Inflammatory macrophage treated with lipopolysaccharide for 1 hour (primary cell): Measurements from ENCODE around the gene SARM1.
"Not testable (repeated sequence)": the region's sequence is repeated elsewhere in the genome, so short reads cannot be mapped to it uniquely, and the experiment has no call there.

Source experiments
- DNase-seq, 2 donors: peaks; one replicate each; pipeline ENCODE4 v3.0.0-alpha.2; 2020 to 2022

Gene SARM1

DNA sequence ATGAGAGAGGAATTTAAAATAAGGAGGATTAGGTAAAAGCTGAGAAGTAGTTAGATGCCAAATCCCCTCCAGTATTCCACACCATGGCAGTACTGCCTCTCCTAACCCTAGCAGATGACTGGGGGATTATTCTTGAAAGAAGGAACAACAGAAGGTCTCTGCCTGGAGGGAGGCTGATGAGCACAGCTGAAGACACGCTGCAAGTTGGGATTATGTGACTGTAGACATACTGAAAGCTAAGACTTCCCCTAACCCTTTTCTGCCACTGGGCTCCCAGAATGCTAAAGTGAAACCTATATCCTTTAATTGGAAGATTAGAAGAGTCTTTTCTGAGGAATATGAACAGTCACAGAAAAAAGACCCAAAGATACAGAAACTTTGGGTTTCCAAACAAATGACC, 62.2 kb downstream of the SARM1 start:
- no peak for DNase-seq

DNA sequence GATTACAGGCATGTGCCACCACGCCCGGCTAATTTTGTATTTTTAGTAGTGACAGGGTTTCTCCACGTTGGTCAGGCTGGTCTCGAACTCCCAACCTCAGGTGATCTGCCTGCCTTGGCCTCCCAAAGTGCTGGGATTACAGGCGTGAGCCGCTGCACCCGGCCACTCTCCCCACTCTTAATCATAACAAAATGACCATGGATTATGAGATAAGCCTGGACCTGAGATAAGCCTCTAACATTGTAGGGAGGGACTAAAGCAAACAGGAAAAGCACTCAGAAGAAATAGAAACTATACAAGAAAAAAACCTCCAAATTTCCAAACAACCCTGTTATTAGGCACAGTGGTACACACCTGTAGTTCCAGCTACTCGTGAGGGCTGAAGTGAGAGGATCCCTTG, 62.8 kb downstream of the SARM1 start:
- DNase-seq: not testable (repeated sequence)

DNA sequence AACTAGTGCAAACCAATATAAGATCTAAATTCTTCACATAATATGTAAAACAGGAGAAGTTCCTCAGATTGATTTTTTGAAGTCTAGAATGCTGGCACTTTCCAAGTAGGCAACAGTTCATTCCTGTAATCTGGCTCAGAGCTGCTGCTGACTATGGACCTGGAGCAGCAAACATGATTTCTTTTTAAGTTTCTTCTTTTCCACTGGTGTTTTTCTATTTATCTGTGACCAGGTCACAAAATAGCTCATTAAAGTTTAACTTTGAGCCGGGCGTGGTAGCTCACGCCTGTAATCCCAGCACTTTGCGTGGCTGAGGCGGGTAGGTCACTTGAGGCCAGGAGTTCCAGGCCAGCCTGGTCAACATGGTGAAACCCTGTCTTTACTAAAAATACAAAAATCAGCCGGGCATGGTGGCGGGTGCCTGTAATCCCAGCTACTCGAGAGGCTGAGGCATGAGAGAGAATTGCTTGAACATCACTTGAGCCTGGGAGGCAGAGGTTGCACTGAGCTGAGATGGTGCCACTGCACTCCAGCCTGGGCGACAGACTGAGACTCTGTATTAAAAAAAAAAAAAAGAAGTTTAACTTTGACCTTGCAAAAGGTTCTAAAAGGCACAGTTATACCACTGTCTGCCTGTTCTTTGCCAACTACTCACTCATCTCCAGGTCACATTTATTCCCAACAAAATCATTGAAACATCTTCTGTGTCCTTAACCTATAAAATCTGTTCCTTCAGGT, 72.6 kb downstream of the SARM1 start:
- no peak for DNase-seq

DNA sequence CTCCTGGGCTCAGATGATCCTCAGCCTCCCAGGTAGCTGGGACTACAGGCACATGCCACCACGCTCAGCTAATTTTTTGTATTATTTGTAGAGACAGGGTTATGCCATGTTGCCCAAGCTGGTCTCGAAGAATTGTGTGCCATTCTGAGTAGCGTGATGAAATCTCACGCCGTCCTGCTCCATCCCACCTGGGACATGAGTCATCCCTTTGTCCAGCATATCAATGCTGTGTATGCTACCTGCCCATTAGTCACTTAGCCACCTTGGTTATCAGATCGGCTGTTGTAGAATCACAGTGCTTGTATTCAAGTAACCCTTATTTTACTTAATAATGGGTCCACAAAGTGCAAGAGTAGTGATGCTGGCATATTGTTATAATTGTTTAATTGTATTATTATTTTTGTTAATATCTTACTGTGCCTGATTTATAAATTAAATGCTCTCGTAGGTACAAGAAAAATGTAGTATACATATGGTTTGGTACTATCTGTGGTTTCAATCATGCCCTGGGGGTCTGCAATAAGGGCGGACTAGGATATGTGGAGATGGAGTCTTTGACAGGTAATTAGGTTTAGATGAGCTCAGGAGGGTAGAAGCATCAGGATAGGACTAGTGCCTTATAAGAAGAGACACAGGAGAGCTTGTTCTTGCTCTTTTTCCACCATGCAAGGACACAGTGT, 75.4 kb downstream of the SARM1 start:
- no peak for DNase-seq

DNA sequence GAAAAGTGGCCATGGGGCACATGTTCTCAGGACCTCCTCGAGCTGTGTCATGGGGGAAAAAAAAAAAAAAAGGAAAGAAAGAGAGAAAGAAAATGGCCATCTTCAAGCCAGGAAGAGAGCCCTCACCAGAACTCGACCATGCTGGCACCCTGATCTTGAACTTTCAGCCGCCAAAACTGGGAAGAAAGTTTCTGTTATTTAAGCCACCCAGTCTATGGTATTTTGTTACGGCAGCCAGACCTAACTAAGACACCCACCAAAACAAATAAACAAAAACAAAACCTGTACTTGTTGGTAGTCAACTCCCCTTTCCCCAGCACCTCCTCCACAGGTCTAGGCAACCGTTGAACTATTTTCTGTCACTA, 75.9 kb downstream of the SARM1 start:
- DNase-seq: no peak

DNA sequence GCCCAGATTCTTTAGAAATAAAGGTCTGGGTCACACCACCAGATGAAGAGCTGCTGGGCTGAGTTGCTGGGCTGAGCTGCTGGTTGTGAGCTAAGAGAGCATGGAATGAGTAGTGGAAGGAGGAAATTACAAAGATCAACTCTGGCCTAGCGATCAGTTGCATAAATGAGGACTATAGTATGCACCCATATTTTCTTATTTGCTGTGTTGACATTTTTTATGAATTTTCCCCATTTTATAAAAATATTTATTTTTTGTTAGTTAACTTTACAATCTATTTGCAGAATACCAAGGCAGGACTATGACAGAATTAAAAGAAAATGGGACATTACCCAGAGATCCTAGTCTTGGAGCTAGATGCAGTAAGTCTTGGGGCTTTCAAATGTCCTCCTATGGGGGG, 78.4 kb downstream of the SARM1 start:
- no peak for DNase-seq
